ENCODE measurements around the gene TEAD3. TPM values are rescaled to one million over a fixed set of nuclear protein-coding genes. Genes with fewer than 3 reads are reported as not detected.

Gene TEAD3
- total and polyA plus RNA-seq, 10 of the 15 experiments (the other 5 are each of a cell fraction or from before 2014, with no cell fraction given): 0.02 to 0.28 (median 0.18) TPM; not detected in 5

GRCh38 chr6:35474131-35474941 is 22.5 kb downstream of the TEAD3 start:
- ATAC-seq (peak; percentile 23), FAIRE-seq (no peak), DNase-seq (ENCODE audit: low read depth, low spot score) (no peak)
- POLR2A ChIA-PET: interaction anchor here (0.5 to 0.6 kb wide), 4 partner anchors 13 to 264 kb away, joined by 3 to 6 read pairs (median 4); no protein-coding TSS in a partner anchor
- Histone ChIP-seq H3K9ac (ENCODE audit: control insufficient read depth, insufficient read depth, low read length) (no peak overlapping the region), H3K27me3 (replicated peaks in 1 of 2; ENCODE audit: control insufficient read depth in 2 of 2, insufficient read depth in 2 of 2, low read length in 1 of 2) (no peaks in the 10 kb centered on the region), H2AFZ (ENCODE audit: control insufficient read depth, low read depth, low read length) (no peak overlapping the region), H3K4me1 (ENCODE audit: control insufficient read depth, insufficient read depth, low read length) (no peaks in the 10 kb centered on the region), H3K9me3 (replicated peaks; ENCODE audit: control insufficient read depth, insufficient read depth, low read length) (no peaks in the 10 kb centered on the region), H3K79me2 (ENCODE audit: control insufficient read depth, insufficient read depth, low read length) (peaks cover 21% of the 10 kb centered on the region), H3K27ac (ENCODE audit: control insufficient read depth, insufficient read depth) (no peak overlapping the region), H3K4me3 (no peak overlapping the region), H4K20me1 (ENCODE audit: control insufficient read depth, insufficient read depth) (peaks cover 7% of the 10 kb centered on the region; the same call in 1 of the 2 replicates), H3K36me3 (ENCODE audit: control insufficient read depth in 2 of 2, insufficient read depth in 2 of 2, low read length in 1 of 2) (peaks cover 14% of the 10 kb centered on the region in 2 experiments), H3K4me2 (ENCODE audit: control insufficient read depth, insufficient read depth) (no peak overlapping the region)
- in situ Hi-C loops (cut with MboI): no loop called here
- SMC1A ChIA-PET (ENCODE audit: uncharacterized antibody, unreplicated experiment): no interaction called here
- BruUV-seq (replicated peaks): no TSS peak
- CTCF ChIA-PET: no interaction called here
- WGBS (ENCODE audit: insufficient coverage, insufficient replicate concordance, low lambda C conversion rate, missing lambda C conversion rate): 75% methylated on average over 14 of the region's 14 CpGs
- RAD21 ChIA-PET (ENCODE audit: unreplicated experiment): no interaction called here
- no peak for TF ChIP-seq ZNF24 (IDR thresholded peaks at IDR 0.05)
- TF ChIP-seq GATAD2B (conservative IDR thresholded peaks at IDR 0.05; ENCODE audit: low read depth): no peak
- no peak for TF ChIP-seq NFIC (IDR thresholded peaks at IDR 0.05; ENCODE audit: low read depth, low read length)
- no peak for TF ChIP-seq RELB (IDR thresholded peaks at IDR 0.05; ENCODE audit: low read depth)
- TF ChIP-seq POLR2AphosphoS5 (IDR thresholded peaks at IDR 0.05; ENCODE audit: low read length): peak; percentile 69; the same call in 1 of the 2 replicates
- no peak for TF ChIP-seq MEF2B (IDR thresholded peaks at IDR 0.05; ENCODE audit: partially characterized antibody, poor library complexity, severe bottlenecking)
- peak; percentile 72 for TF ChIP-seq POLR2A (IDR thresholded peaks at IDR 0.05; ENCODE audit: low read depth, low read length)
- no peak for TF ChIP-seq ELK1 (IDR thresholded peaks at IDR 0.05; ENCODE audit: low read depth, low read length)
- no peak for TF ChIP-seq ZBTB4 (CRISPR knock-in tag; IDR thresholded peaks at IDR 0.05)
- peak; percentile 6 for TF ChIP-seq KLF5 (IDR thresholded peaks at IDR 0.05; ENCODE audit: partially characterized antibody)
- TF ChIP-seq USF1 (IDR thresholded peaks at IDR 0.05; ENCODE audit: borderline replicate concordance, extremely low read length, insufficient read depth, low read depth, low read length): no peak
- intact Hi-C loops (cut with micrococcal nuclease; ENCODE audit: unreplicated experiment): no loop called here

All from GM12878 (cell line).